ENCODE measurements around the gene MAPK4.

Gene MAPK4

GRCh38 chr18:50696929-50697328 is 137.0 kb downstream of the MAPK4 start:
- Histone ChIP-seq H3K9ac (ENCODE audit: low read depth, low read length, poor library complexity, severe bottlenecking) (no peak overlapping the region), H3K79me2 (ENCODE audit: insufficient read depth, low read length) (no peaks in the 10 kb centered on the region), H3K36me3 (ENCODE audit: insufficient read depth, low read length) (no peaks in the 10 kb centered on the region), H3K9me3 (ENCODE audit: insufficient read depth, low read depth, low read length) (no peaks in the 10 kb centered on the region), H3F3A (ENCODE audit: low read depth) (no peaks in the 10 kb centered on the region), H3K9me2 (replicated peaks; ENCODE audit: low read depth, low read length) (no peaks in the 10 kb centered on the region), H4K20me1 (ENCODE audit: insufficient read depth, low read length, poor library complexity, severe bottlenecking) (no peaks in the 10 kb centered on the region), H3K4me2 (ENCODE audit: low read depth, low read length, poor library complexity, severe bottlenecking) (no peak overlapping the region), H3K4me1 (ENCODE audit: insufficient read depth, low read length, poor library complexity, severe bottlenecking) (no peaks in the 10 kb centered on the region), H2AFZ (ENCODE audit: low read length) (no peak overlapping the region), H3K4me3 (ENCODE audit: low read length, poor library complexity, severe bottlenecking) (no peak overlapping the region), H3K27me3 (ENCODE audit: insufficient read depth, low read length, poor library complexity, severe bottlenecking) (no peaks in the 10 kb centered on the region)
- no peak for TF ChIP-seq CTCF (conservative IDR thresholded peaks at IDR 0.05; ENCODE audit: low read length)
- no peak for TF ChIP-seq EZH2phosphoT487 (IDR thresholded peaks at IDR 0.05; ENCODE audit: borderline replicate concordance)

- Histone ChIP-seq H3K4me1 (ENCODE audit: insufficient read depth, low read length, poor library complexity, severe bottlenecking) (no peaks in the 10 kb centered on the region), H3K4me3 (ENCODE audit: low read length, poor library complexity, severe bottlenecking) (no peak overlapping the region), H3K4me2 (ENCODE audit: low read depth, low read length, poor library complexity, severe bottlenecking) (no peak overlapping the region), H3K9me2 (replicated peaks; ENCODE audit: low read depth, low read length) (no peaks in the 10 kb centered on the region), H3F3A (ENCODE audit: low read depth) (no peaks in the 10 kb centered on the region), H3K27me3 (ENCODE audit: insufficient read depth, low read length, poor library complexity, severe bottlenecking) (no peaks in the 10 kb centered on the region), H3K9ac (ENCODE audit: low read depth, low read length, poor library complexity, severe bottlenecking) (no peak overlapping the region), H3K79me2 (ENCODE audit: insufficient read depth, low read length) (no peaks in the 10 kb centered on the region), H3K36me3 (ENCODE audit: insufficient read depth, low read length) (no peaks in the 10 kb centered on the region), H2AFZ (ENCODE audit: low read length) (no peak overlapping the region), H3K9me3 (ENCODE audit: insufficient read depth, low read depth, low read length) (no peaks in the 10 kb centered on the region), H4K20me1 (ENCODE audit: insufficient read depth, low read length, poor library complexity, severe bottlenecking) (no peaks in the 10 kb centered on the region)
- no peak for TF ChIP-seq CTCF (conservative IDR thresholded peaks at IDR 0.05; ENCODE audit: low read length)
- no peak for TF ChIP-seq EZH2phosphoT487 (IDR thresholded peaks at IDR 0.05; ENCODE audit: borderline replicate concordance)
Observed at GRCh38 chr18:50697509-50697908, 137.6 kb downstream of the MAPK4 start.

GRCh38 chr18:50700245-50701165 is 140.6 kb downstream of the MAPK4 start:
- Histone ChIP-seq H3K9ac (ENCODE audit: low read depth, low read length, poor library complexity, severe bottlenecking) (no peak overlapping the region), H3K36me3 (ENCODE audit: insufficient read depth, low read length) (no peaks in the 10 kb centered on the region), H3K4me1 (ENCODE audit: insufficient read depth, low read length, poor library complexity, severe bottlenecking) (no peaks in the 10 kb centered on the region), H3F3A (ENCODE audit: low read depth) (no peaks in the 10 kb centered on the region), H3K79me2 (ENCODE audit: insufficient read depth, low read length) (no peaks in the 10 kb centered on the region), H2AFZ (ENCODE audit: low read length) (no peak overlapping the region), H3K27me3 (ENCODE audit: insufficient read depth, low read length, poor library complexity, severe bottlenecking) (no peaks in the 10 kb centered on the region), H3K4me3 (ENCODE audit: low read length, poor library complexity, severe bottlenecking) (no peak overlapping the region), H3K4me2 (ENCODE audit: low read depth, low read length, poor library complexity, severe bottlenecking) (no peak overlapping the region), H4K20me1 (ENCODE audit: insufficient read depth, low read length, poor library complexity, severe bottlenecking) (no peaks in the 10 kb centered on the region), H3K9me2 (replicated peaks; ENCODE audit: low read depth, low read length) (no peaks in the 10 kb centered on the region), H3K9me3 (ENCODE audit: insufficient read depth, low read depth, low read length) (no peaks in the 10 kb centered on the region)
- TF ChIP-seq CTCF (conservative IDR thresholded peaks at IDR 0.05; ENCODE audit: low read length): no peak
- TF ChIP-seq EZH2phosphoT487 (IDR thresholded peaks at IDR 0.05; ENCODE audit: borderline replicate concordance): no peak
